Stimulated activated naive CD8-positive, alpha-beta T cell treated with anti-CD3 and anti-CD28 coated beads, Interleukin-15, Interleukin-2, amounts not matched to agents 100 ng/mL and 50 ng/mL, for 24 hours (primary cell): ENCODE results near the gene ADGRV1.
"Not testable (repeated sequence)": the region's sequence is repeated elsewhere in the genome, so short reads cannot be mapped to it uniquely, and the experiment has no call there.

Experiments used
- H3K27ac Mint-ChIP-seq: one replicate; pipeline ENCODE4 v1.8.0; 2021; ENCODE audit warnings: mild to moderate bottlenecking, mixed read lengths
- H3K27me3 Mint-ChIP-seq: one replicate; pipeline ENCODE4 v1.8.0; 2021; ENCODE audit warnings: mixed read lengths
- H3K36me3 Mint-ChIP-seq: one replicate; pipeline ENCODE4 v1.8.0; 2021; ENCODE audit warnings: low read depth, mixed read lengths
- H3K4me1 Mint-ChIP-seq: one replicate; pipeline ENCODE4 v1.8.0; 2021; ENCODE audit warnings: low read depth, mixed read lengths
- H3K4me3 Mint-ChIP-seq: one replicate; pipeline ENCODE4 v1.8.0; 2021; ENCODE audit warnings: mild to moderate bottlenecking, mixed read lengths
- H3K9me3 Mint-ChIP-seq: one replicate; pipeline ENCODE4 v1.8.0; 2021; ENCODE audit warnings: mixed read lengths

Gene ADGRV1

GRCh38 chr5:90985341-90985740 is 426.7 kb downstream of the ADGRV1 start:
- no peak overlapping the region for H3K4me3 Mint-ChIP-seq
- H3K27me3 Mint-ChIP-seq = peaks cover 5% of the 10 kb centered on the region
- no peaks in the 10 kb centered on the region for H3K36me3 Mint-ChIP-seq

GRCh38 chr5:90987726-90988125 is 429.1 kb downstream of the ADGRV1 start:
- Mint-ChIP-seq H3K27ac (no peak overlapping the region), H3K4me3 (no peak overlapping the region), H3K9me3 (no peaks in the 10 kb centered on the region), H3K4me1 (no peaks in the 10 kb centered on the region), H3K27me3 (no peaks in the 10 kb centered on the region), H3K36me3 (no peaks in the 10 kb centered on the region)

More at GRCh38 chr5:90985341-90985740, 426.7 kb downstream of the ADGRV1 start:
- Mint-ChIP-seq H3K27ac (no peak overlapping the region), H3K4me1 (no peaks in the 10 kb centered on the region), H3K9me3 (no peaks in the 10 kb centered on the region)

GRCh38 chr5:90991201-90991600 is 432.6 kb downstream of the ADGRV1 start:
- Mint-ChIP-seq H3K27ac (no peak overlapping the region), H3K36me3 (no peaks in the 10 kb centered on the region), H3K9me3 (peaks cover 10% of the 10 kb centered on the region), H3K4me3 (no peak overlapping the region), H3K27me3 (no peaks in the 10 kb centered on the region), H3K4me1 (no peaks in the 10 kb centered on the region)

GRCh38 chr5:90994796-90995195 is 436.2 kb downstream of the ADGRV1 start:
- peaks cover 18% of the 10 kb centered on the region for H3K9me3 Mint-ChIP-seq
- H3K36me3 Mint-ChIP-seq = no peaks in the 10 kb centered on the region
- H3K4me3 Mint-ChIP-seq = no peak overlapping the region
- H3K27ac Mint-ChIP-seq = no peak overlapping the region
- H3K27me3 Mint-ChIP-seq = no peaks in the 10 kb centered on the region
- H3K4me1 Mint-ChIP-seq = no peaks in the 10 kb centered on the region

GRCh38 chr5:90996089-90996488 is 437.5 kb downstream of the ADGRV1 start:
- Mint-ChIP-seq H3K27me3 (no peaks in the 10 kb centered on the region), H3K36me3 (no peaks in the 10 kb centered on the region), H3K27ac (no peak overlapping the region), H3K4me3 (no peak overlapping the region), H3K4me1 (no peaks in the 10 kb centered on the region), H3K9me3 (peaks cover 18% of the 10 kb centered on the region)

GRCh38 chr5:90997082-90997481 is 438.5 kb downstream of the ADGRV1 start:
- Mint-ChIP-seq H3K9me3 (peaks cover 18% of the 10 kb centered on the region), H3K27me3 (no peaks in the 10 kb centered on the region), H3K27ac (no peak overlapping the region), H3K36me3 (no peaks in the 10 kb centered on the region), H3K4me1 (no peaks in the 10 kb centered on the region), H3K4me3 (no peak overlapping the region)

- Mint-ChIP-seq H3K4me3 (no peak overlapping the region), H3K9me3 (peaks cover 8% of the 10 kb centered on the region), H3K36me3 (no peaks in the 10 kb centered on the region), H3K4me1 (no peaks in the 10 kb centered on the region), H3K27me3 (peaks cover 8% of the 10 kb centered on the region), H3K27ac (no peak overlapping the region)
These were observed 442.1 kb downstream of the ADGRV1 start for GRCh38 chr5:91000743-91001142.

GRCh38 chr5:91006713-91007112 is 448.1 kb downstream of the ADGRV1 start:
- Mint-ChIP-seq H3K27ac (no peak overlapping the region), H3K9me3 (no peaks in the 10 kb centered on the region), H3K4me1 (no peaks in the 10 kb centered on the region), H3K27me3 (peaks cover 8% of the 10 kb centered on the region), H3K36me3 (no peaks in the 10 kb centered on the region), H3K4me3 (no peak overlapping the region)

- no peak overlapping the region for H3K27ac Mint-ChIP-seq
- no peak overlapping the region for H3K4me3 Mint-ChIP-seq
- no peaks in the 10 kb centered on the region for H3K4me1 Mint-ChIP-seq
- H3K9me3 Mint-ChIP-seq = no peaks in the 10 kb centered on the region
- H3K27me3 Mint-ChIP-seq = peaks cover 8% of the 10 kb centered on the region
- H3K36me3 Mint-ChIP-seq = no peaks in the 10 kb centered on the region
These were observed 448.7 kb downstream of the ADGRV1 start for GRCh38 chr5:91007251-91007650.

- Mint-ChIP-seq H3K4me3 (no peak overlapping the region), H3K9me3 (peaks cover under 1% of the 10 kb centered on the region), H3K27me3 (peaks cover 8% of the 10 kb centered on the region), H3K4me1 (no peaks in the 10 kb centered on the region), H3K27ac (no peak overlapping the region), H3K36me3 (no peaks in the 10 kb centered on the region)
These were observed 449.3 kb downstream of the ADGRV1 start for GRCh38 chr5:91007780-91008402.

GRCh38 chr5:91010090-91010489 is 451.5 kb downstream of the ADGRV1 start:
- Mint-ChIP-seq H3K4me3 (no peak overlapping the region), H3K36me3 (no peaks in the 10 kb centered on the region), H3K27ac (no peak overlapping the region), H3K4me1 (no peaks in the 10 kb centered on the region), H3K27me3 (peaks cover 14% of the 10 kb centered on the region), H3K9me3 (peaks cover 6% of the 10 kb centered on the region)

GRCh38 chr5:91011029-91011428 is 452.4 kb downstream of the ADGRV1 start:
- H3K4me3 Mint-ChIP-seq = no peak overlapping the region
- H3K36me3 Mint-ChIP-seq = no peaks in the 10 kb centered on the region
- H3K27me3 Mint-ChIP-seq = peaks cover 21% of the 10 kb centered on the region
- H3K4me1 Mint-ChIP-seq = no peaks in the 10 kb centered on the region
- peaks cover 6% of the 10 kb centered on the region for H3K9me3 Mint-ChIP-seq
- no peak overlapping the region for H3K27ac Mint-ChIP-seq

GRCh38 chr5:91012867-91013266 is 454.3 kb downstream of the ADGRV1 start:
- H3K4me3 Mint-ChIP-seq, H3K4me1 Mint-ChIP-seq, H3K27ac Mint-ChIP-seq, H3K9me3 Mint-ChIP-seq, H3K36me3 Mint-ChIP-seq: not testable (repeated sequence)
- peaks cover 26% of the 10 kb centered on the region for H3K27me3 Mint-ChIP-seq

GRCh38 chr5:91016322-91016721 is 457.7 kb downstream of the ADGRV1 start:
- H3K27ac Mint-ChIP-seq = no peak overlapping the region
- H3K4me3 Mint-ChIP-seq = no peak overlapping the region
- H3K4me1 Mint-ChIP-seq = no peaks in the 10 kb centered on the region
- H3K27me3 Mint-ChIP-seq = peaks cover 34% of the 10 kb centered on the region
- H3K36me3 Mint-ChIP-seq = no peaks in the 10 kb centered on the region
- peaks cover 6% of the 10 kb centered on the region for H3K9me3 Mint-ChIP-seq

- no peak overlapping the region for H3K4me3 Mint-ChIP-seq
- H3K36me3 Mint-ChIP-seq = no peaks in the 10 kb centered on the region
- no peak overlapping the region for H3K27ac Mint-ChIP-seq
- H3K27me3 Mint-ChIP-seq = peaks cover 34% of the 10 kb centered on the region
- peaks cover 6% of the 10 kb centered on the region for H3K9me3 Mint-ChIP-seq
- no peaks in the 10 kb centered on the region for H3K4me1 Mint-ChIP-seq
These were observed 458.5 kb downstream of the ADGRV1 start for GRCh38 chr5:91016954-91017700.

- H3K36me3 Mint-ChIP-seq = no peaks in the 10 kb centered on the region
- peaks cover 31% of the 10 kb centered on the region for H3K27me3 Mint-ChIP-seq
- H3K27ac Mint-ChIP-seq = no peak overlapping the region
- H3K4me1 Mint-ChIP-seq = no peaks in the 10 kb centered on the region
- no peak overlapping the region for H3K4me3 Mint-ChIP-seq
- peaks cover 2% of the 10 kb centered on the region for H3K9me3 Mint-ChIP-seq
These were observed 459.6 kb downstream of the ADGRV1 start for GRCh38 chr5:91018200-91018599.
